Hepatocyte (in vitro differentiated cells): ENCODE results near the gene BRSK1.

Experiments
- EZH2 ChIP-seq: fragments of 200-600 bp; sonication (generic); IDR thresholded peaks from 2 replicates; pipeline ENCODE4 v1.6.1; 2016; ENCODE audit warnings: antibody characterized with exemption, mild to moderate bottlenecking, borderline replicate concordance
- EZH2phosphoT487 ChIP-seq: fragments of 200-600 bp; sonication (generic); IDR thresholded peaks from one replicate; pipeline ENCODE4 v1.6.1; 2018; ENCODE audit warnings: antibody characterized with exemption, mild to moderate bottlenecking, low read depth, moderate library complexity; ENCODE audit not compliant: unreplicated experiment, severe bottlenecking
- TF ChIP-seq, protein P1 (sequence below): fragments of 200-600 bp; sonication (generic); IDR thresholded peaks from 2 replicates; pipeline ENCODE4 v1.5.1; 2016; ENCODE audit warnings: antibody characterized with exemption, mild to moderate bottlenecking; ENCODE audit not compliant: poor library complexity

DNA sequence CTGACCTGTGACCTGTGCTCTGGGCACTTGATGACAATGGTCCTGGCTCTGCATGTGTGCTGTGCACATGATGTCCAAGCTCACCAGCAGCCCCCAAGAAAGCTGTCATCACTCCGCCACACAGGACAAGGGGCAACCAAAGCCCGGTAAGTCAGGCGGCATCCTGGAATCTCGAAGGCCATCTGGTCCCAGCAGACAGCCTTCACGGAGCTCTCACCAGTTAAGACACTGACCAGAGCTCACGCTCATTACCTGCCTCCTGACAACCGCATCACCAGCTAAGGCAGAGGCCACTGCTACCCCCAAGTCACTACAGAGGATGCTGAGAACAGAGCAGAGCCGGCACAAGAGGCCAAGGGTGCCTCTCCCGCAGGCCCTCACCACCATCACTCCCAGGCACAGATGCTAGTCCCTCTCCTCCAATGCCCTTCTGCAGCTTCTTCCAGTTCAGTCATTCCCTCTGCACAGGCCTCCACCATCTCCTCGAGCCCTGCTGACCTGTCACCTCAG, 35.6 kb upstream of the BRSK1 start:
- TF ChIP-seq, protein P1, sequence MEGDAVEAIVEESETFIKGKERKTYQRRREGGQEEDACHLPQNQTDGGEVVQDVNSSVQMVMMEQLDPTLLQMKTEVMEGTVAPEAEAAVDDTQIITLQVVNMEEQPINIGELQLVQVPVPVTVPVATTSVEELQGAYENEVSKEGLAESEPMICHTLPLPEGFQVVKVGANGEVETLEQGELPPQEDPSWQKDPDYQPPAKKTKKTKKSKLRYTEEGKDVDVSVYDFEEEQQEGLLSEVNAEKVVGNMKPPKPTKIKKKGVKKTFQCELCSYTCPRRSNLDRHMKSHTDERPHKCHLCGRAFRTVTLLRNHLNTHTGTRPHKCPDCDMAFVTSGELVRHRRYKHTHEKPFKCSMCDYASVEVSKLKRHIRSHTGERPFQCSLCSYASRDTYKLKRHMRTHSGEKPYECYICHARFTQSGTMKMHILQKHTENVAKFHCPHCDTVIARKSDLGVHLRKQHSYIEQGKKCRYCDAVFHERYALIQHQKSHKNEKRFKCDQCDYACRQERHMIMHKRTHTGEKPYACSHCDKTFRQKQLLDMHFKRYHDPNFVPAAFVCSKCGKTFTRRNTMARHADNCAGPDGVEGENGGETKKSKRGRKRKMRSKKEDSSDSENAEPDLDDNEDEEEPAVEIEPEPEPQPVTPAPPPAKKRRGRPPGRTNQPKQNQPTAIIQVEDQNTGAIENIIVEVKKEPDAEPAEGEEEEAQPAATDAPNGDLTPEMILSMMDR, result no peak
- no peak for TF ChIP-seq EZH2phosphoT487
- no peak for TF ChIP-seq EZH2
